AG20443 (cell line): ENCODE data around the gene ZDHHC3.

Source experiments
- DNase-seq: peaks from one replicate; pipeline ENCODE4 v3.0.0; 2012; ENCODE audit warnings: low spot score, mixed read lengths

The ZDHHC3 gene

GRCh38 chr3:44893097-44893496 lies 82.9 kb downstream of the ZDHHC3 start:
- DNase-seq, result peak; percentile 55

- no peak for DNase-seq
These were observed 83.3 kb downstream of the ZDHHC3 start for GRCh38 chr3:44892689-44893088.

GRCh38 chr3:44890852-44891251 lies 85.1 kb downstream of the ZDHHC3 start:
- no peak for DNase-seq

GRCh38 chr3:44890258-44890657 lies 85.7 kb downstream of the ZDHHC3 start:
- DNase-seq, result no peak

GRCh38 chr3:44887101-44887500 lies 88.9 kb downstream of the ZDHHC3 start:
- no peak for DNase-seq

- no peak for DNase-seq
These were observed 89.4 kb downstream of the ZDHHC3 start for GRCh38 chr3:44886561-44886960.

GRCh38 chr3:44885618-44886017 lies 90.4 kb downstream of the ZDHHC3 start:
- peak; percentile 95 for DNase-seq

- DNase-seq, result peak; percentile 82
These were observed 92.0 kb downstream of the ZDHHC3 start for GRCh38 chr3:44883999-44884431.

- no peak for DNase-seq
These were observed 92.6 kb downstream of the ZDHHC3 start for GRCh38 chr3:44883213-44883955.

- DNase-seq, result no peak
These were observed 95.7 kb downstream of the ZDHHC3 start for GRCh38 chr3:44880284-44880683.

- no peak for DNase-seq
These were observed 98.6 kb downstream of the ZDHHC3 start for GRCh38 chr3:44877333-44877732.

- no peak for DNase-seq
These were observed 100.4 kb downstream of the ZDHHC3 start for GRCh38 chr3:44875596-44875995.
